Fibroblast of skin of left quadriceps (primary cell): ENCODE results near the gene TLCD2.
"Not testable (repeated sequence)": the region's sequence is repeated elsewhere in the genome, so short reads cannot be mapped to it uniquely, and the experiment has no call there.

Experiments used
- DNase-seq, 2 experiments: peaks; one replicate each; pipeline ENCODE4 v3.0.0-alpha.2; 2013; ENCODE audit warnings: low read depth in 2 of 2

Gene TLCD2

DNA sequence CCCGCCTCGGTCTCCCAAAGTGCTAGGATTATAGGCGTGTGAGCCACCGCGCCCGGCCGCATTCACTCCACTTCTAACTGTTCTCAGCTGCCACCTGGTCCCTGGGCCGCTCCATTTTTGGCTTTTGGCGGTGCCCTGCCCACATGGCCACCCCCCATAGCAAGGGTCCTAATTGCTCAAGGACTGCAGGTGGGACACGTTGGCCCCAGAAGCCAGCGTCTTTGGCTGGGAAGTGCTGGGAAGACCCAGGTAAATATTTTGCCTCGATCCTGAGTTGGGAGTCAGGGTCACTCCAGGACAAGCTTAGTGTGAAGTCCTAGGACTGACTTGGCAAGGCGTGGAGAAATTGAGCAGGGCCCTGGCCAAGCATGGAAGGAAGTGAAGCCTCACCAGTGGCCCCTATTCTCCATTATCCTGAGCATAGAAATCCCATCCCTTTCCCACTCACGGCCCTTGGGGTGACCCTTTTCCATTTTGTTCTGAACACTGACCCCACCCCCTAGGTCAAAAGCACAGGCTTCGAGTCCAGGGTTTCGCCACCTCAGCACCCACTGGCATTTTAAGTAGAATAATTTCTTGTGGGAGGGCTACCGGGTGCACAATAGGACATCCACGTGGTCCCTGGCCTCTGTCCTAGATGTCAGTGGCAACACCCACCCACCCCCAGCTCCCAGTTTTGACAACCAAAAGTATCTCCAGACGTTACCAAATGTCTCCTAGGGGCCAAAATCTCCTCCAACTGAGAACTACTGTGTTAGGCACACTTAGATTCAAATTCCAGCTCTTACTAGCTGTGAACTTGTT, 8.4 kb upstream of the TLCD2 start:
- no peak for DNase-seq

- peak; percentile 98 for DNase-seq
Observed at GRCh38 chr17:1716912-1717695, 6.9 kb upstream of the TLCD2 start.

- DNase-seq: peak; percentile 100
Observed at GRCh38 chr17:1716076-1716911, 6.1 kb upstream of the TLCD2 start.

DNA sequence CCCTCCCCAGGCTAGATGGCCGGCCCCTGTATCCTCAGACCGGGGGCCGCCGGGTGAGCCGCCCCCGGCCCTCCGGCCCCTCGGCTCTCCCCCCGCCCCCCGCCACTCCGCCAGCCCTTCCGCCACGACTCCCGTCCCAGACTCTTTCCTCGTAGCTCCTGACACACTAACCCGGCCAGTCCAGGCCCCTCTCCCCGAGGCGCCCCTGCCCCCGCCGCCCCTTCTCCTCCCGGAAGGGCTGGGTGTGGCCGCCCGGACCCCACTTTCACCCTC, 5.6 kb upstream of the TLCD2 start:
- no peak for DNase-seq

DNA sequence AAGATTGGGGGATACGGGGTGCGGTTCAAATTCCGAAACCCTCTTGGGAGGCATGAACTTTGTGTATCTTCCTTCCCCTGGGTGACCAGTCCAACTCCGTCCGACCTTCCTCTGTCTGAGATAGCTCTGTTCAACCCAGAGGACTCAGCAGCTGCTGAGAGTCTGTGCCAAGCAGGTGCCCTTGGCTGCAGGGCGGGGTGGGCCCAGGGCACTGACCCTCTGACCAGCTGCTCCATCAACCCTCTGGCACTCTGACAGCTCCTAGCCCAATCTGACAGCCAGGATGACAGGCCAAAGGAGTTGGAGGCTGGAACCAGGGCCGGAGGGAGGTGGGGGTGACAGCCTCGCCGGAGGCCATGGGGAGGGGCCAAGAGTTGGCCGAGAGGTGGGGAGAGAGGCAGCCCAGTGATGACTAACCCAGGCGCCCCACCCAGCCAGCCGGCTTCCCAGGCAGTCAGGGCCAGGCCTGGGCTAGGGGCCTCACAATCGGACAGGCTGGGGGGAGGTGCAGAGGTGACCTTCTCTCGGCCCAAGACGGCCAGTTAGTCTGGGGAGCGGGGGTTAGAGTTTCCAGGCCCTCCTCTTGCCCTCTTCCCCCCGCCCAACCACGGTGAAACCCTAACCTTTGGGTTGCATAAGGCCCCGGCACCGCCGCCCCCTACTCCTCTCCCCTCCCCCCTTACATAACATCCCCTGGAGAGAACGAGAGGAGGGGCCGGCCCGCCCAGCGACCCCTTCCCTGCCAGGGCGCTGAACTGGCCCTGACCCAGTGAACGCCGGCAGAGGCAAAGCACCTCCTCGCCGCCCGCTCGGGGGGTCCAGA, 5.0 kb upstream of the TLCD2 start:
- DNase-seq: peak; percentile 53 to 69

- DNase-seq: peak; percentile 98
Observed at GRCh38 chr17:1714427-1714979, 4.3 kb upstream of the TLCD2 start.

DNA sequence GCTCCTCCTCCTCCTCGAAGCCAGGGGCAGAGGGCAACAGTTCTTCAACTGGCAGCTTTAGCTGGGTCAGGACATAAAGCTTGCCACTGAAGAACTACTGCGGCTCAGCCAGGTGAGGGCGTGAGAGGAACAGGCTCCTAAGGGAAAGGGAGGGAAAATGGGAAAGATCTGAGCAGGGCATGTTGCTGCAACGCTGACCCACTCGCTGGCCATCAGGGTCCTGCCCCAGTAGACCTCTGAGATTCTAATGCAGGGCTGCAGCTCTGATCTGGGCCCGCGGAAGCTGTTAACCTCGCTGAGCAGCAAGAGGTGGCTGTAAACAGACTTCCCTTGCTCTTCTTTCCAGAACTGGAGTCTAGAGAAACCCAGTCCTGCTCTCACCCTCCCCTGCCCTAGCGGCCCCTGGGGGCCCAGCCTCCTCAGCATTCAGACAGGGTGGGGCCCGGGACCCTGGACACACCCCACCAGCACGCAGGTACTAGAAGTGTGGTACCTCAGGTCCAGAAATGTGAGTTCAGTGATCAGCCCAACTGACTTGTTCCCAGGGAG, 3.8 kb upstream of the TLCD2 start:
- no peak for DNase-seq

DNA sequence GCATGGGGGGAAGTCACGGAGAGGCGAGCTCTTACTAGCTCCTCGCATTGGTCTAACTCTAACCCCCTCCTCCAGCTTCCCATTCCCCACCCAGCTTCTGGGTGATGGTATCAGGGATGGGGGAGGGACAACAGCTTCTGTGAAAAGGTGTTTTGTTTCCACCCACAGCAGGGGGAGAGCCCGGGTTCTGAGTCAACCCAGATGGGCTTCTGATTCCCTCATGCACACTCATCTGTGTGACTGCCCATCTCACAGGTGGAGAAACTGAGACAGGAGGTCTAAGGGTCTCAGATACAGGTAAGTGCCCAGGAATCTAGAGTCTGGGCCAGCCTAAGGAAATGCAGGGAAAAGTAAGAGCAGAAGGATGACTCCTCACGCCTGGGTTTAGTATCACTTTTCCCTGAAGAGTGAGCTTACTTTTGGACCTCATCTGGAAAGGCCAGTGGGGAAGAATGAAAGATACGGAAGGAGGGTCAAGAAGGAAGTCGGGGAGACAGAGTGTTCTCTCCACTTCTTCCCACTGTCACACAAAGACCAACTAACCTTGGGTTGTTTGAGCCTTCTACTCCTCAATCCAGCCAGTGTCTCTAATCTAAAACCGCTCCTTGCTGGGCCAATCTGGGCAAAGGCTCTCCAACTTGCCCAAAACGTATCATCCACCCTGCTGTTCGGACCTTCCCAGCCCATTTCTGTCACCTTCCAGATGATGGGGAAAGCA, 3.1 kb upstream of the TLCD2 start:
- DNase-seq: no peak

- DNase-seq: no peak
Observed at GRCh38 chr17:1712271-1712670, 2.1 kb upstream of the TLCD2 start.

DNA sequence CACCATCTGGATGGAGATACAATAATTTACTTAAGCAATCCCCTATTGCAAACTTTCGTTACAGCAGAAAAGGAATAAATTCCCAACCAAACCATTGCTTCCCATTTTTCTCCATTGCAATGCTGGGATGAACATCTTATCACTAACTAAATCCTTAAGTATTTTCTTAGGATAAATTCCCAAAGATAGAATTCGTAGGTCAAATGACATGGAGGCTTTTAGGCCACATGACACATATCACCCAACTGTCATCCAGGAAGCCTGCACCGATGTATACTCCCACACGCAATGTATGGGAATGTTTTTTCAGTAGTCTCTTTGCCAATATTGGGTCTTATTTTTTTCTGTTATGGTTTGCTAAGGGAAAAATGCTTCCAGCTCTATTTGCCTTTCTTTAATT, 1.6 kb upstream of the TLCD2 start:
- no peak for DNase-seq

- DNase-seq: no peak
Observed at GRCh38 chr17:1710807-1711553, 803 bp upstream of the TLCD2 start.

GRCh38 chr17:1709403-1709951, 700 bp downstream of the TLCD2 start:
- DNase-seq: no peak

DNA sequence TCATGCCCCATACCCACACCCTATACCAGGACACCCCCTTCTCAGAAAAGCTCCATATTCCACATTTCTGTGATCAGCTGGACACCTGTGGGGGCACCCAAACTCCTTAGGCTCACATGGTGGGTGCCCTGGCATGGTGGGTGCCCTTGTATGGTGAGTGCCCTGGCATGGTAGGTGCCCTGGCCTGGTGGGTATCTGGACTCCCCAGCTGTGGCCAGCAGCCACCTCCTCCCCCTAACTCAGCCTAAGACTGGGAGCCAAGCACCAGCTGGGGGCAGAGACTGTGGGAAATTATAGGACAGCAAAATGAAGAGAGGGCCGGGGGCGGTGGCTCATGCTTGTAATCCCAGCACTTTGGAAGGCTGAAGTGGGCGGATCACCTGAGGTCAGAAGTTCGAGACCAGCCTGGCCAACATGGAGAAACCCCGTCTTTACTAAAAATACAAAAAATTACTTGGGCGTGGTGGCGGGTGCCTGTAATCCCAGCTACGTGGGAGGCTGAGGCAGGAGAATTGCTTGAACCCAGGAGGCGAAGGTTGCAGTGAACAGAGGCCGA, 1.3 kb downstream of the TLCD2 start:
- DNase-seq: not testable (repeated sequence)

GRCh38 chr17:1707107-1707506, 3.1 kb downstream of the TLCD2 start:
- DNase-seq: no peak

DNA sequence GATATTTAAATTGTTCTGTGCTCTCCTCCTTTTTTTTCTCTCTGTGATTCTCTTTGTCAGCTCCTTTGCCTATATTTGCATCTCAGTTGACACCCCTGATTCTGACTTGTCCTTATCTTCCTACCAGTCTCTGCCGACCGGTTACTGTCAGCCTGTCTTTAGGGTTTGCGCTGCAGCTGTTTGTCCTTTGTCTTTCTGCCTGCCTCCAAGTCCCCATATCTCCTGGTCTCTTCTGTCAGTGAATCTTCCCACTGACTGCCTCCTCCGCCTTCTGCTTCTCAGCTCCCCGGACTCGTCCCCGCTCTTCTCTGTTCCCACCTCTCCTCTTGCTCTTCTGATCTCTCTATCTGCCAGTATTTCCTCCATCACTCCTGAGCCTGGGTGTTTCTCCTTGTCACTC, 5.2 kb downstream of the TLCD2 start:
- no peak for DNase-seq

GRCh38 chr17:1703063-1703462, 7.1 kb downstream of the TLCD2 start:
- DNase-seq: no peak

DNA sequence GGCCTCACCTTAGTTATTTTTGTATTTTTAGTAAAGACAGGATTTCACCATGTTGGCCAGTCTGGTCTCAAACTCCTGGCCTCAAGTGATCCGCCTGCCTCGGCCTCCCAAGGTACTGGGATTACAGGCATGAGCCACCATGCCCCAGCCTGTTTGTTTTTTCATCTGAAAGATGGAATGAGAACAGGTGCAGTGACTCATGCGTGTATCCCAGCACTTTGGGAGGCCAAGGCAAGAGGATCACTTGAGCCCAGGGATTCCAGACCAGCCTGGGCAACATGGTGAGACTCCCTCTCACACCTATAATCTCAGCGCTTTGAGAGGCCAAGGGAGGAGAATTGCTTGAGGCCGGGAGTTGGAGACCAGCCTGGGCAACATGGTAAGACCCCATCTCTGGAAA, 10.3 kb downstream of the TLCD2 start:
- DNase-seq: not testable (repeated sequence)

DNA sequence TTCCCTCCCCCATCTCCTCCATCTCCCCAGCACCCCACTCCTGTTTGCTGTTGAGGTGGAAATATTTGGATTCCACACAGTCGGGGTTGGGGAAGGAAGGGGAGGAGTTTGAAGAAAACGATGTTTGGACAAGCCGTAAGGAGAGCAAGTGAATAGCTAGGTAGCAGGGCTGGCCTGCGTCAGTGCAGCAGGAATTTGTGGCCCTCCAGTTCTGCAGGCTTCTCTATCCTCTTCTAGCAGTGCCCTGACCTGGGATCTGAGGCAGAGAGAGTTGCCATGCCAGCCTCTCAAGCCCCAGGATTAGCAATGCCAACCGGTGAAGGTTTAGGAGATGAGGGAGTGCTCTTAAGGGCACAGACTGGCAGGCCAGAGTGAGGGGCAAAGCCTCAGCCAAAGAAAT, 12.5 kb downstream of the TLCD2 start:
- DNase-seq: no peak

DNA sequence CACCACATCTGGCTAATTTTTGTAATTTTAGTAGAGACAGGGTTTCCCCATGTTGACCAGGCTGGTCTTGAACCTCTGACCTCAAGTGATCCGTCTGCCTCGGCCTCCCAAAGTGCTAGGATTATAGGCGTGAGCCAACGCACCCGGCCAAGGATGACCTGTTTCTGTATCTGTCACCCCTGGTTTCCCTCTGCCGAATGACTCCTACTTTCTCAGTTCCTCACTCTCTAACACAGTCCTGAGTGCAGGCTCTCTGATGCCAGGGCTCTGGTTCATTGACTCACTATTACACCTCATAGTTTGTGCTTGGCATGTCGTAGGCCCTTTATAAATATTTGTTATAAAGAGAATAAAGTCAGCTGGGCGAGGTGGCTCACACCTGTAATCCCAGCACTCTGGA, 14.8 kb downstream of the TLCD2 start:
- DNase-seq: no peak
